KMS-11 (cell line): Measurements from ENCODE around the gene RIMBP3C.
"Not testable (repeated sequence)": the region's sequence is repeated elsewhere in the genome, so short reads cannot be mapped to it uniquely, and the experiment has no call there.

Experiments
- H2AFZ ChIP-seq: fragments of 200-600 bp; sonication (generic); 2 replicates; pipeline ENCODE4 v1.6.1; 2016; ENCODE audit warnings: antibody characterized with exemption, mixed run types, low read depth
- H3K27ac ChIP-seq: fragments of 200-600 bp; sonication (generic); 2 replicates; pipeline ENCODE4 v1.6.1; 2016; ENCODE audit warnings: mild to moderate bottlenecking, mixed run types
- H3K27me3 ChIP-seq: fragments of 200-600 bp; sonication (generic); 2 replicates; pipeline ENCODE4 v1.6.1; 2017; ENCODE audit warnings: mild to moderate bottlenecking, low read depth, mixed run types, moderate library complexity; ENCODE audit not compliant: insufficient read depth
- H3K36me3 ChIP-seq: fragments of 200-600 bp; sonication (generic); 2 replicates; pipeline ENCODE4 v1.6.1; 2017; ENCODE audit warnings: mild to moderate bottlenecking, mixed run types; ENCODE audit not compliant: insufficient read depth
- H3K4me1 ChIP-seq: fragments of 200-600 bp; sonication (generic); 2 replicates; pipeline ENCODE4 v1.6.1; 2016; ENCODE audit warnings: mild to moderate bottlenecking, low read depth, mixed run types; ENCODE audit not compliant: poor library complexity, severe bottlenecking
- H3K4me2 ChIP-seq: fragments of 200-600 bp; sonication (generic); 2 replicates; pipeline ENCODE4 v1.7.0; 2016; ENCODE audit warnings: mild to moderate bottlenecking, mixed run types
- H3K4me3 ChIP-seq: fragments of 200-600 bp; sonication (generic); IDR thresholded peaks from 2 replicates; pipeline ENCODE4 v1.6.1; 2017; ENCODE audit warnings: low read depth, low read length, mixed read lengths; ENCODE audit not compliant: insufficient read depth
- H3K79me2 ChIP-seq: fragments of 200-600 bp; sonication (generic); 2 replicates; pipeline ENCODE4 v1.6.1; 2016; ENCODE audit warnings: low read depth, mixed run types; ENCODE audit not compliant: insufficient read depth
- H3K9ac ChIP-seq: fragments of 200-600 bp; sonication (generic); 2 replicates; pipeline ENCODE4 v1.6.1; 2016; ENCODE audit warnings: mild to moderate bottlenecking, mixed run types
- H4K20me1 ChIP-seq: fragments of 200-600 bp; sonication (generic); 2 replicates; pipeline ENCODE4 v1.6.1; 2016; ENCODE audit warnings: mild to moderate bottlenecking, mixed run types; ENCODE audit not compliant: insufficient read depth
- CTCF ChIP-seq: fragments of 200-600 bp; sonication (generic); conservative IDR thresholded peaks from 2 replicates; pipeline ENCODE4 v1.6.1; 2017; ENCODE audit warnings: low read depth, mild to moderate bottlenecking, antibody characterized with exemption, low read length, moderate library complexity, mixed read lengths

Gene RIMBP3C

GRCh38 chr22:21551361-21551760 lies at the start of gene RIMBP3C:
RIMBP3C (minus strand) TSS chr22:21551461; CDS start chr22:21550976, 485 bp downstream.
- H3K4me3 ChIP-seq, H4K20me1 ChIP-seq, H3K27ac ChIP-seq, H3K79me2 ChIP-seq, H2AFZ ChIP-seq, H3K4me1 ChIP-seq, H3K9ac ChIP-seq, H3K4me2 ChIP-seq, H3K27me3 ChIP-seq, H3K36me3 ChIP-seq: not testable (repeated sequence)

GRCh38 chr22:21599053-21599893 lies 48.0 kb upstream of the RIMBP3C start:
- Histone ChIP-seq H4K20me1 (peaks cover 6% of the 10 kb centered on the region; the same call in 1 of the 2 replicates), H2AFZ (no peak overlapping the region), H3K4me1 (no peaks in the 10 kb centered on the region), H3K27me3 (no peaks in the 10 kb centered on the region), H3K9ac (no peak overlapping the region), H3K4me2 (no peak overlapping the region), H3K79me2 (peaks cover 91% of the 10 kb centered on the region), H3K36me3 (peaks cover 16% of the 10 kb centered on the region; the same call in 1 of the 2 replicates), H3K27ac (no peak overlapping the region), H3K4me3 (no peak overlapping the region)
- TF ChIP-seq CTCF = no peak

GRCh38 chr22:21598302-21598701 lies 47.0 kb upstream of the RIMBP3C start:
- H4K20me1 ChIP-seq = peaks cover 6% of the 10 kb centered on the region; the same call in 1 of the 2 replicates
- peaks cover 20% of the 10 kb centered on the region; the same call in 1 of the 2 replicates for H3K36me3 ChIP-seq
- H3K27ac ChIP-seq = no peak overlapping the region
- H3K27me3 ChIP-seq = no peaks in the 10 kb centered on the region
- H3K4me1 ChIP-seq = no peaks in the 10 kb centered on the region
- peaks cover 96% of the 10 kb centered on the region for H3K79me2 ChIP-seq
- H2AFZ ChIP-seq = no peak overlapping the region
- no peak overlapping the region for H3K4me2 ChIP-seq
- no peak for TF ChIP-seq CTCF
- H3K9ac ChIP-seq = no peak overlapping the region
- no peak overlapping the region for H3K4me3 ChIP-seq

GRCh38 chr22:21596356-21597135 lies 45.3 kb upstream of the RIMBP3C start:
- H4K20me1 ChIP-seq = not testable (repeated sequence)

GRCh38 chr22:21594865-21595452 lies 43.7 kb upstream of the RIMBP3C start:
- Histone ChIP-seq H4K20me1 (peaks cover 24% of the 10 kb centered on the region; the same call in 1 of the 2 replicates), H3K36me3 (peaks cover 20% of the 10 kb centered on the region; the same call in 1 of the 2 replicates)

More at GRCh38 chr22:21596356-21597135, 45.3 kb upstream of the RIMBP3C start:
- not testable (repeated sequence) for H3K9ac ChIP-seq, H2AFZ ChIP-seq, H3K4me2 ChIP-seq, H3K27me3 ChIP-seq, H3K27ac ChIP-seq, H3K4me3 ChIP-seq, H3K4me1 ChIP-seq
- Histone ChIP-seq H3K79me2 (peaks cover 95% of the 10 kb centered on the region), H3K36me3 (peaks cover 20% of the 10 kb centered on the region; the same call in 1 of the 2 replicates)

More at GRCh38 chr22:21594865-21595452, 43.7 kb upstream of the RIMBP3C start:
- no peak overlapping the region for H3K4me3 ChIP-seq
- H2AFZ ChIP-seq = no peak overlapping the region
- H3K27me3 ChIP-seq = no peaks in the 10 kb centered on the region
- no peak overlapping the region for H3K27ac ChIP-seq
- H3K4me1 ChIP-seq = peaks cover 8% of the 10 kb centered on the region
- peaks cover 95% of the 10 kb centered on the region for H3K79me2 ChIP-seq
- H3K4me2 ChIP-seq = no peak overlapping the region
- no peak overlapping the region for H3K9ac ChIP-seq
- no peak for TF ChIP-seq CTCF
